Astrocyte of the cerebellum (primary cell): Measurements from ENCODE around the gene PREX1.

Experiments
- DNase-seq: peaks from one replicate; pipeline ENCODE4 v3.0.0-alpha.2; 2011; ENCODE audit warnings: low read depth
- H3K4me3 ChIP-seq: 2 replicates; pipeline ENCODE4 v1.5.1; 2011; ENCODE audit warnings: mild to moderate bottlenecking, low read depth, low read length, moderate library complexity
- in situ Hi-C: cut with HindIII; loops from 2 replicates; pipeline ENCODE4 v1.10.0; 2017; ENCODE audit warnings: low sequenced_read_pairs
- TF ChIP-seq, protein P1 (sequence below): IDR thresholded peaks from 2 replicates; pipeline ENCODE4 v1.5.1; 2012; ENCODE audit warnings: low read length, low read depth, moderate library complexity, mild to moderate bottlenecking; ENCODE audit errors: missing control alignments

The PREX1 gene

DNA sequence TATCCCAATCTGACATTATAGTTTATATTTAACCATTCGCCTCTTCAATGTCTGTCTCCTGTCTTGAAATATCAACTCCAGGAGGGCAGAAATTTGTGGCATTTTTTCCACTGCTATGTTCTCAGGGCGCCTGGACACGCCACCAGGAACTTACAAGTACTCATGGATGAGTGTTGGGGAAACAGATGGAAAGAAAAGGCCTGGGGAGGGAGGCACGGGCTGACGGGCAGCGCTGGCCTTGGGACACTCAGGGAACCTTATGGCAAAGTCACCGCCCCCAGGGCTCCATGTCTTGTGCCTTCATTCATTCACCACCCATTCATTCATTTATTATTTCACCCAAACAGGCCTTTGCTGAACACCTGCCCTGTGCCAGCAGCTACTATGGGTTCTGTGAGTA, 222.9 kb downstream of the PREX1 start:
- DNase-seq = no peak
- in situ Hi-C loops = no loop called here
- TF ChIP-seq, protein P1, sequence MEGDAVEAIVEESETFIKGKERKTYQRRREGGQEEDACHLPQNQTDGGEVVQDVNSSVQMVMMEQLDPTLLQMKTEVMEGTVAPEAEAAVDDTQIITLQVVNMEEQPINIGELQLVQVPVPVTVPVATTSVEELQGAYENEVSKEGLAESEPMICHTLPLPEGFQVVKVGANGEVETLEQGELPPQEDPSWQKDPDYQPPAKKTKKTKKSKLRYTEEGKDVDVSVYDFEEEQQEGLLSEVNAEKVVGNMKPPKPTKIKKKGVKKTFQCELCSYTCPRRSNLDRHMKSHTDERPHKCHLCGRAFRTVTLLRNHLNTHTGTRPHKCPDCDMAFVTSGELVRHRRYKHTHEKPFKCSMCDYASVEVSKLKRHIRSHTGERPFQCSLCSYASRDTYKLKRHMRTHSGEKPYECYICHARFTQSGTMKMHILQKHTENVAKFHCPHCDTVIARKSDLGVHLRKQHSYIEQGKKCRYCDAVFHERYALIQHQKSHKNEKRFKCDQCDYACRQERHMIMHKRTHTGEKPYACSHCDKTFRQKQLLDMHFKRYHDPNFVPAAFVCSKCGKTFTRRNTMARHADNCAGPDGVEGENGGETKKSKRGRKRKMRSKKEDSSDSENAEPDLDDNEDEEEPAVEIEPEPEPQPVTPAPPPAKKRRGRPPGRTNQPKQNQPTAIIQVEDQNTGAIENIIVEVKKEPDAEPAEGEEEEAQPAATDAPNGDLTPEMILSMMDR = no peak
- no peak overlapping the region for H3K4me3 ChIP-seq

DNA sequence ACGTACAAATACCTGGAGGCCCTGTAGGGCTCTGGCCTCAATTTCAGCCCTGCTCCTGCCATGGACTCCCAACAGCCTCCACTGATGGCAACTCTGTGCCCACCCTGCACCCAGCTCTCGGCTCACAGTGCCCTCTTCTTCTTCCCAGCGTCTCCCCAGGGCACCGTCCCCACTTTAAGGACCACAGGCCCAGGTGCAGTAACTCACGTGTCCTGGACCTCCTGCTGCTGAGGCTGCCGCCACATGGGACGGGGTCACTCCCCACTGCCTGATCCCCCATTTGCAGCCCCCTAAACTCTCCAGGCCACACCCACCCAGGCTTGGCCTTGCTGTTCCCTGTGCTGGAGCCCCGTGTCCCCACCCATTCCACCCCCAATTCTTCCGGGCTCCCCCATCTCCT, 223.4 kb downstream of the PREX1 start:
- DNase-seq = no peak
- no peak overlapping the region for H3K4me3 ChIP-seq
- in situ Hi-C loops = no loop called here
- TF ChIP-seq, protein P1 = no peak

DNA sequence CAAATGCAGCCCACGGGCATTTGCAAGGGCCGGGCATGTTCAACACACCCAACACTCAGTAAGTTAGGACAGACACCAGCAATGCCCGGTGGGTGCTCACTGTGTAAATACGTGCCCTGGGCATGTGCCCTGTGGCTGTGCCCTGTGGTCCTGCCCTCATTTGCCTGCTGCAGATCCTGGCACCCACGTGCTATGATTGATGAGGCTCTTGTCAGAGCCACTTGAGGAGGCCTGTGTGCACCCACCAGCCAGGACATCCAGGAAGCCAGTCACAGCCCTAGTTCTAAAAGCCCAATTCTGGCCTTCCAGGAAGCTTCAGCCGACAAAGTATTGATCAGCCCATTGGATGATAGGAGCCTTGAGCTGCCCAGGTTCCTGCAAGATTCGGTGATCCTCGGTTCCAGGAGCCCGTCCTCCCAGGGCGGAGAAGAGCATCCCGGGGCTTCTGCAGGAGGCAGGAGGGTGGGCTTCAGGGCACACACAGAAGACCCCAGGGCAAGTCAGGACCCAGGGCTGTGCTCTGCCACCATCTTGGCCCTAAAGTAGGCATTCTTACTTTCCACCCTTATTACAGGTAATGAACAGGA, 223.9 kb downstream of the PREX1 start:
- DNase-seq = no peak
- TF ChIP-seq, protein P1 = no peak
- H3K4me3 ChIP-seq = no peak overlapping the region
- in situ Hi-C loops = no loop called here

DNA sequence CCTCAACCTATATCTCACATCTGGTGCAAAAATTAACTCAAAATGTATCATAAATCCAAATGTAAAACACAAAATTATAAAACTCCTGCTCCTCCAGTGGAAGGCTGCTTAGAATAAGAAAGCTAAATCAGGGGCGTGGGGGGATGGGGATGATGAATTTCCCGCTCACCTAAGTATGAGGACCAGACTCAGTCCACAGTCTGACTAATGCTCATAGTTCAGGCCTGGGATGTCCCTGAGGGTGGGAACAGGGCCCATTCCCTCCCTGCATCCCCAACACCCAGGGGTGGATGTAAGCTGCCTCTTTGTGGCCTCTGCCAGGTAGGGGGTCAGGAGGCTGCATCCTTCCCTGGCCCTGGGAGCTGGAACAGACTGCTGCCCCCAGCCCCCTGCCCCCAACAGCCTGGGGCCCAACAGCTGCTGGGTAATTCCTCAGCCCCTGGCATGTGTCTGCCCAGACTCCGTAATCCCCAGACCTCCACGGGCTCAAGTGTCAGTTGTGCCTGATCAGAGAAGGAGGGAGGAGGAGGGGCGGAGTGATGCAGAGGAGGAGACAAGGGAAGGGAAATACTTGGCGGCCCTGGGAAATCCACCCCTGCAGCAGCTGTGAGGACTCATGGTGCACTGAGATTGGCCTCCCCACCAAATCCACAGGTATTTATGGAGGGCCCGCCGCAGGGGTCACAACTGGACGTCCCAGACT, 224.5 kb downstream of the PREX1 start:
- in situ Hi-C loops = no loop called here
- DNase-seq = no peak
- TF ChIP-seq, protein P1 = no peak
- no peak overlapping the region for H3K4me3 ChIP-seq

DNA sequence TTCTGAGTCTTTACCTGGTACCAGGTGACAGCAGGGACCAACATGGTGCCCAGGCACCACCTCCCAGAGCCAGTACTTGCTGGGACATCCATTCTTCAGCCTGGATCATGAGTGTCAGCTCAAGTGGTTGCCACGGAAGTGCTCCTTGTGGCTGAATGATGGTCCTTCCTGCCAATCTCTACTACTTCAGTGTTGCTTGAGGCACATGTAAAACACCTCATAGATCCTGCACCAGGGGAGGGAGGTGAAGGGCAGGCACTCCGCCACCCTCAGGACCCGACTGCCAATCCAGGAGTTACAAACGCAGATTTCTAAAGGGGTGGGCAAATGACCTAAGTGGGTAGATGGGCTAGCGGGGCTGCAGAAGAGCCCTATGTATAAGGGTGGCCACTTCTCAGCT, 226.0 kb downstream of the PREX1 start:
- TF ChIP-seq, protein P1 = no peak
- in situ Hi-C loops = no loop called here
- DNase-seq = no peak
- H3K4me3 ChIP-seq = no peak overlapping the region

DNA sequence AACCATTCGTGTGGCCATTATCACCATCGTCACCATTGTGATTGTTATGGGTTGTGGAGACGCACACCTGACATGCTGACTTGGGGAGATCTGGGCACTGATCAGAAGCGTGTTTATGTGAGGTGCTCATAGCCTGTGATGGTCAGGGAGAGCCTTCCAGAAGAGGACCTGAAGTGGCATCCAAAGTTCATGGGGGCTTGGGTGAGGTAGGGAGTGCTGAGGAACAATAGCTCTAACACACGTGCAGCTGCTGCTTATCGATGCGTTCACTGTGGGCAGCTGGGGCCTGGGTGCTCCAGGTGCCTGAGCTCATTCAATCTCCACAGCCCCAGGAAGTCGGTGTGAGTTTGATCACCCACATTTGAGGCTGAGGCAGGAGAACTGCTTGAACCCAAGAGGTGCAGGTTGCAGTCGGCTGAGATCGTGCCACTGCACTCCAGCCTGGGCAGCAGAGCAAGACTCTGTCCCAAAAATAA, 227.3 kb downstream of the PREX1 start:
- TF ChIP-seq, protein P1 = no peak
- in situ Hi-C loops = no loop called here
- H3K4me3 ChIP-seq = no peak overlapping the region
- no peak for DNase-seq
